ENCODE results near the gene PTGR3.

DNA sequence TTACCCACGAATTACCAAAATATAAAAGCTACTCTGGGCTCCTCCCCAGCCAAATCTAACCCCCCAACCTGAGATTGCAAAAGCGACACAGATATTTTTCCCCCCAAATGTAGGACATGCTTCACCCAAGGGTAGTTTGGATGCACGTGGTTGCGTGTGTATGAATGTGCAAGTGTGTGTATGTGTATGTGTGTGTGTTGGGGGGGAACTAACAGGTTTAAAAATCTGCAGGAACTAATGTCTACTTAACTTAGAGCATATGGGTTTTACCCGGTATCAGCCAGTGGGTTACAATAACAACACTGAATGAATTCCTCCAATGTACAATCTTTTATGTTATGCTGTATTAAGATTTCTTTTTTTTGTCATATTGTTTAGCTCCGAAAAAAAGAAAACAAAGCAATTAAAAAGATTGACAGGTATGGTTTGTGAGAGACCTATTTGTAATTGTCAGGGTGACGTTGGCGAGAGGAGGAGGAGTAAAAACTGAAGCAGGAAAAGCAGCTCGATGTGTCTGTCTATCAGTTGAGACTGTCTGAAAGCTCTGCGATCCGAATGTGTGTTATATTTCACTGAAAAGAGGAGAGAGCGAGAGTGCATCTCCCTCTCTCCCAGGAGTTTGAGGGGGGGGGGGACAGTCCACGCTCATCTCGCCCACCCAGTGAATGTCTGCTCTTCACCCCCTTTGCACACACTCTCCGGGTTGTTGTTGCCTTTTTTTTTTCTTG lies 1.5 kb upstream of the PTGR3 start, which contains the start of gene TSHZ1:
- TF ChIP-seq, protein P1, sequence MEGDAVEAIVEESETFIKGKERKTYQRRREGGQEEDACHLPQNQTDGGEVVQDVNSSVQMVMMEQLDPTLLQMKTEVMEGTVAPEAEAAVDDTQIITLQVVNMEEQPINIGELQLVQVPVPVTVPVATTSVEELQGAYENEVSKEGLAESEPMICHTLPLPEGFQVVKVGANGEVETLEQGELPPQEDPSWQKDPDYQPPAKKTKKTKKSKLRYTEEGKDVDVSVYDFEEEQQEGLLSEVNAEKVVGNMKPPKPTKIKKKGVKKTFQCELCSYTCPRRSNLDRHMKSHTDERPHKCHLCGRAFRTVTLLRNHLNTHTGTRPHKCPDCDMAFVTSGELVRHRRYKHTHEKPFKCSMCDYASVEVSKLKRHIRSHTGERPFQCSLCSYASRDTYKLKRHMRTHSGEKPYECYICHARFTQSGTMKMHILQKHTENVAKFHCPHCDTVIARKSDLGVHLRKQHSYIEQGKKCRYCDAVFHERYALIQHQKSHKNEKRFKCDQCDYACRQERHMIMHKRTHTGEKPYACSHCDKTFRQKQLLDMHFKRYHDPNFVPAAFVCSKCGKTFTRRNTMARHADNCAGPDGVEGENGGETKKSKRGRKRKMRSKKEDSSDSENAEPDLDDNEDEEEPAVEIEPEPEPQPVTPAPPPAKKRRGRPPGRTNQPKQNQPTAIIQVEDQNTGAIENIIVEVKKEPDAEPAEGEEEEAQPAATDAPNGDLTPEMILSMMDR (IDR thresholded peaks at IDR 0.05): no peak
- TF ChIP-seq, protein P2, sequence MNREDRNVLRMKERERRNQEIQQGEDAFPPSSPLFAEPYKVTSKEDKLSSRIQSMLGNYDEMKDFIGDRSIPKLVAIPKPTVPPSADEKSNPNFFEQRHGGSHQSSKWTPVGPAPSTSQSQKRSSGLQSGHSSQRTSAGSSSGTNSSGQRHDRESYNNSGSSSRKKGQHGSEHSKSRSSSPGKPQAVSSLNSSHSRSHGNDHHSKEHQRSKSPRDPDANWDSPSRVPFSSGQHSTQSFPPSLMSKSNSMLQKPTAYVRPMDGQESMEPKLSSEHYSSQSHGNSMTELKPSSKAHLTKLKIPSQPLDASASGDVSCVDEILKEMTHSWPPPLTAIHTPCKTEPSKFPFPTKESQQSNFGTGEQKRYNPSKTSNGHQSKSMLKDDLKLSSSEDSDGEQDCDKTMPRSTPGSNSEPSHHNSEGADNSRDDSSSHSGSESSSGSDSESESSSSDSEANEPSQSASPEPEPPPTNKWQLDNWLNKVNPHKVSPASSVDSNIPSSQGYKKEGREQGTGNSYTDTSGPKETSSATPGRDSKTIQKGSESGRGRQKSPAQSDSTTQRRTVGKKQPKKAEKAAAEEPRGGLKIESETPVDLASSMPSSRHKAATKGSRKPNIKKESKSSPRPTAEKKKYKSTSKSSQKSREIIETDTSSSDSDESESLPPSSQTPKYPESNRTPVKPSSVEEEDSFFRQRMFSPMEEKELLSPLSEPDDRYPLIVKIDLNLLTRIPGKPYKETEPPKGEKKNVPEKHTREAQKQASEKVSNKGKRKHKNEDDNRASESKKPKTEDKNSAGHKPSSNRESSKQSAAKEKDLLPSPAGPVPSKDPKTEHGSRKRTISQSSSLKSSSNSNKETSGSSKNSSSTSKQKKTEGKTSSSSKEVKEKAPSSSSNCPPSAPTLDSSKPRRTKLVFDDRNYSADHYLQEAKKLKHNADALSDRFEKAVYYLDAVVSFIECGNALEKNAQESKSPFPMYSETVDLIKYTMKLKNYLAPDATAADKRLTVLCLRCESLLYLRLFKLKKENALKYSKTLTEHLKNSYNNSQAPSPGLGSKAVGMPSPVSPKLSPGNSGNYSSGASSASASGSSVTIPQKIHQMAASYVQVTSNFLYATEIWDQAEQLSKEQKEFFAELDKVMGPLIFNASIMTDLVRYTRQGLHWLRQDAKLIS (CRISPR knock-in tag; IDR thresholded peaks at IDR 0.05; ENCODE audit: borderline replicate concordance): no peak
- TF ChIP-seq ATF3 (CRISPR knock-in tag; conservative IDR thresholded peaks at IDR 0.05) (no peak), USF1 (CRISPR knock-in tag; IDR thresholded peaks at IDR 0.05) (no peak), CBFB (CRISPR knock-in tag; IDR thresholded peaks at IDR 0.05; ENCODE audit: low read depth) (no peak), HMGXB4 (CRISPR knock-in tag; IDR thresholded peaks at IDR 0.05) (no peak), ZNF317 (CRISPR knock-in tag; IDR thresholded peaks at IDR 0.05; ENCODE audit: borderline replicate concordance, low read depth) (no peak), ETV6 (CRISPR knock-in tag; IDR thresholded peaks at IDR 0.05) (no peak), SP1 (CRISPR knock-in tag; conservative IDR thresholded peaks at IDR 0.05) (no peak), ZNF423 (CRISPR knock-in tag; IDR thresholded peaks at IDR 0.05) (no peak), ESRRA (CRISPR knock-in tag; IDR thresholded peaks at IDR 0.05; ENCODE audit: borderline replicate concordance) (no peak)
- TF ChIP-seq, protein P3, sequence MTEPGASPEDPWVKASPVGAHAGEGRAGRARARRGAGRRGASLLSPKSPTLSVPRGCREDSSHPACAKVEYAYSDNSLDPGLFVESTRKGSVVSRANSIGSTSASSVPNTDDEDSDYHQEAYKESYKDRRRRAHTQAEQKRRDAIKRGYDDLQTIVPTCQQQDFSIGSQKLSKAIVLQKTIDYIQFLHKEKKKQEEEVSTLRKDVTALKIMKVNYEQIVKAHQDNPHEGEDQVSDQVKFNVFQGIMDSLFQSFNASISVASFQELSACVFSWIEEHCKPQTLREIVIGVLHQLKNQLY (CRISPR knock-in tag; IDR thresholded peaks at IDR 0.05): no peak
- TF ChIP-seq, protein P4, sequence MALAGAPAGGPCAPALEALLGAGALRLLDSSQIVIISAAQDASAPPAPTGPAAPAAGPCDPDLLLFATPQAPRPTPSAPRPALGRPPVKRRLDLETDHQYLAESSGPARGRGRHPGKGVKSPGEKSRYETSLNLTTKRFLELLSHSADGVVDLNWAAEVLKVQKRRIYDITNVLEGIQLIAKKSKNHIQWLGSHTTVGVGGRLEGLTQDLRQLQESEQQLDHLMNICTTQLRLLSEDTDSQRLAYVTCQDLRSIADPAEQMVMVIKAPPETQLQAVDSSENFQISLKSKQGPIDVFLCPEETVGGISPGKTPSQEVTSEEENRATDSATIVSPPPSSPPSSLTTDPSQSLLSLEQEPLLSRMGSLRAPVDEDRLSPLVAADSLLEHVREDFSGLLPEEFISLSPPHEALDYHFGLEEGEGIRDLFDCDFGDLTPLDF (CRISPR knock-in tag; IDR thresholded peaks at IDR 0.05): no peak
- TF ChIP-seq, protein P5, sequence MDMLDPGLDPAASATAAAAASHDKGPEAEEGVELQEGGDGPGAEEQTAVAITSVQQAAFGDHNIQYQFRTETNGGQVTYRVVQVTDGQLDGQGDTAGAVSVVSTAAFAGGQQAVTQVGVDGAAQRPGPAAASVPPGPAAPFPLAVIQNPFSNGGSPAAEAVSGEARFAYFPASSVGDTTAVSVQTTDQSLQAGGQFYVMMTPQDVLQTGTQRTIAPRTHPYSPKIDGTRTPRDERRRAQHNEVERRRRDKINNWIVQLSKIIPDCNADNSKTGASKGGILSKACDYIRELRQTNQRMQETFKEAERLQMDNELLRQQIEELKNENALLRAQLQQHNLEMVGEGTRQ (CRISPR knock-in tag; IDR thresholded peaks at IDR 0.05): no peak

Measured in WTC11 (cell line).